ENCODE results near the gene GNG7.
"Not testable (repeated sequence)": the region's sequence is repeated elsewhere in the genome, so short reads cannot be mapped to it uniquely, and the experiment has no call there.

The GNG7 gene

DNA sequence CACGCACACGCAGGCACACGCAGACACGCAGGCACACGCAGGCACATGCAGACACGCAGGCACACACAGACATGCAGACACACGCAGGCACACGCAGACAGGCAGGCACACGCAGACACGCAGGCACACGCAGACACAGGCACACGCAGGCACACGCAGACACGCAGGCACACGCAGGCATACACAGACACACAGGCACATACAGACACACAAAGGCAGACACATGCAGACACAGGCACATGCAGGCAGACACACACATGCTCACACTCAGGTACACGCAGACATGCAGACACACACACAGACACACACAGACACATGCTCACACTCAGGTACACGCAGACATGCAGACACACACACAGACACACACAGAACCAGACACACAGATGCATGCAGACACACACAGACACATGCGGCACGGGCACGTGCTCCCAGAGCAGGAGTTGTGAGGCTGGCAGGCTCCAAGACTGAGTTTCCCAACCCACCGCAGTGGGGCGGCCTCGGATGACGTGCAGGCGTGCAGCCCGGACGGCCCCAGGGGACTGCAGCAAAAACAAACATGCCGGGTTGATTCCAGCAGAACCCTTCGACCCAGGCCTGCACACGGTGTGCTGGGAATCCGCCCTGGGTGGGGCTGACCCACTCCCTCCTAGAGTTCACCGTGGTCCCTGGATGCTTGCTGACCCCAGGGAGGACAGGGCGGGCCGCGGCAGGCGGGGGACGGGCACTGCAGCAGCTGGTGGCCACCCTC lies 126.6 kb downstream of the GNG7 start:
- H3K27me3 Mint-ChIP-seq: peaks cover 5% of the 10 kb centered on the region
- ATAC-seq (no peak), DNase-seq (no peak)
- no peak overlapping the region for H3K4me3 Mint-ChIP-seq
- peaks cover 9% of the 10 kb centered on the region for H3K4me1 Mint-ChIP-seq
- H3K36me3 Mint-ChIP-seq (ENCODE audit: low read depth): no peaks in the 10 kb centered on the region
- H3K9me3 Mint-ChIP-seq: no peaks in the 10 kb centered on the region
- H3K27ac Mint-ChIP-seq: no peak overlapping the region

DNA sequence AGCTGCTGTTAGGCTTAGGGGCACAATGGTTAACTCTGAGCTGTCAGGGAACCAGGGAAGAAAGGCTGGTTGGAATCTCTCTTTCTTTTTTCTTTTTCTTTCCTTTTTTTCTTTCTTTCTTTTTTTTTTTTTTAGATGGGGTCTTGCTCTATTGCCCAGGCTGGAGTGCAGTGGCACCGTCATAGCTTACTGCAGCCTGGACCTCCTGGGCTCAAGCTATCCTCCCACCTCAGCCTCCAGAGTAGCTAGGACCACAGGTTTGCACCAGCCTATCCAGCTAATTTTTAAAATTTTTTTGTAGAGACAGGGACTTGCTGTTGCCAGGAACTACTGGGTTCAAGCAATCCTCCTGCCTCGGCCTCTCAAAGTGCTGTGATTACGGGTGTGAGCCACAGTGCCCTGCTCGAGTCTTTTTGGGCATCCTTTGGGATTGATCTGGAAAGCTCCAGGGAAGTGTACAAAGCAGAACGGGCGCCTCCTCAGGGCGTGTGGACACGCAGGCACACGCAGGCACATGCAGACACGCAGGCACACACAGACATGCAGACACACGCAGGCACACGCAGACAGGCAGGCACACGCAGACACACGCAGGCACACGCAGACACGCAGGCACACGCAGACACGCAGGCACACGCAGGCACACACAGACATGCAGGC lies 127.4 kb downstream of the GNG7 start:
- H3K4me3 Mint-ChIP-seq: no peak overlapping the region
- no peak for ATAC-seq
- peaks cover 9% of the 10 kb centered on the region for H3K4me1 Mint-ChIP-seq

DNA sequence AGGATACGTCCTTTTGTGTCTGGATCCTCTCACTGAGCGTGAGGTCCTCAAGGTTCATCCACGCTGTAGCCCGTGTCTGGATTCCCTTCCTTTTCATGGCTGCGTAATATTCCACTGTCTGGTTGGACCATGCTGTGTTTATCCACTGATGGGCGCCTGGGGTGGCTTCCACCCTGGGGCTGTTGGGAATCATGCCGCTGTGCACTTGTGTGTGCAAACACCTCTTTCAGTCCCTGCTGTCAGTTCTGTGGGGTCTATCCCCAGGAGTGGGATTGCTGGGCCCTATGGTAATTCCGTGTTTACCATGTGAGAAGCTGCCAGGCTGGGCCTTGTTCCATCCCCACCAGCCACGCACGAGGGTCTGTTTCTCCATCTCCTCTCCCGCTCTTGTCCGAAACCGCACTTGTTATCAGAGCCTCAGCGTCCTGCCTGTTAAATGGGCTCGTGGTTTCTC lies 128.0 kb downstream of the GNG7 start:
- H3K27me3 Mint-ChIP-seq: peaks cover 7% of the 10 kb centered on the region
- no peaks in the 10 kb centered on the region for H3K36me3 Mint-ChIP-seq (ENCODE audit: low read depth)
- H3K4me1 Mint-ChIP-seq: peaks cover 8% of the 10 kb centered on the region
- ATAC-seq (no peak), DNase-seq (no peak)
- no peaks in the 10 kb centered on the region for H3K9me3 Mint-ChIP-seq
- H3K27ac Mint-ChIP-seq: no peak overlapping the region
- no peak overlapping the region for H3K4me3 Mint-ChIP-seq

More for the DNA sequence above, 127.4 kb downstream of the GNG7 start:
- no peaks in the 10 kb centered on the region for H3K36me3 Mint-ChIP-seq (ENCODE audit: low read depth)
- no peak for DNase-seq
- H3K27ac Mint-ChIP-seq: no peak overlapping the region
- no peaks in the 10 kb centered on the region for H3K9me3 Mint-ChIP-seq
- H3K27me3 Mint-ChIP-seq: peaks cover 5% of the 10 kb centered on the region

DNA sequence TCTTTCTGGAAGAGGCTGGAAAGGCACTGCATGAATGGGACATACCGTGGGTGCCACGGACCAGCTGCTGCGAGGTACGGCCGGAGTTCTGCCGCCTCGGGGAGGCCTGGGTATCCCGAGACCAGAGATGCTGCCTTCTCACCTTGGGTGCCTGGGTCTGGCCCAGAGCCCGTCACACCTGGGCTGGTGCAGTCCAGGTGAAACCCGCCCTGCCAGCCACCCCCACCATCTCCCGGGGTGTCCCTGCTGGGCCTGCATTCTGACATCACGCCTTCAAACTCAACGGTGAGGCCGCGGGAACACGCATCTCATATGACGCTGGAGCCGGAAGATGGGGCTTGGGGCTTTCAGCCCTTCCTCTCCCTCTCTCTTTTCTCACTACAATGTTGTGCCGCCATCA lies 128.6 kb downstream of the GNG7 start:
- Mint-ChIP-seq H3K27ac (no peak overlapping the region), H3K27me3 (peaks cover 7% of the 10 kb centered on the region), H3K4me1 (peaks cover 6% of the 10 kb centered on the region), H3K36me3 (ENCODE audit: low read depth) (no peaks in the 10 kb centered on the region), H3K4me3 (no peak overlapping the region), H3K9me3 (no peaks in the 10 kb centered on the region)
- ATAC-seq (no peak), DNase-seq (no peak)

DNA sequence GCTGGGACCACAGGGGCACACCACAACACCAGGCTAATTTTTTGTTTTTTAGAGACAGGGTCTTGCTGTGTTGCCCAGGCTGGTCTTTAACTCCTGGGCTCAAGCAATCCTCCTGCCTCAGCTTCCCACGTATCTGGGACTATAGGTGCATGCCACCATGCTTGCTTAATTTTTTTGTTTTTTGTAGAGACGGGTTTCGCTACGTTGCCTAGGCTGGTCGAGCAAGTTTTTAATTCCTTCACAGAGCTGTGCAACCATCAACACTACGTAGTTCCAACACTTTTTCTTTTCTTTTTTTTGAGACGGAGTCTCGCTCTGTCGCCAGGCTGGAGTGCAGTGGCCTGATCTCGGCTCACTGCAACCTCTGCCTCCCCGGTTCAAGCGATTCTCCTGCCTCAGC lies 130.3 kb downstream of the GNG7 start:
- H3K4me3 Mint-ChIP-seq; H3K27ac Mint-ChIP-seq; ATAC-seq; H3K9me3 Mint-ChIP-seq; DNase-seq; H3K36me3 Mint-ChIP-seq (ENCODE audit: low read depth); H3K27me3 Mint-ChIP-seq; H3K4me1 Mint-ChIP-seq: not testable (repeated sequence)

DNA sequence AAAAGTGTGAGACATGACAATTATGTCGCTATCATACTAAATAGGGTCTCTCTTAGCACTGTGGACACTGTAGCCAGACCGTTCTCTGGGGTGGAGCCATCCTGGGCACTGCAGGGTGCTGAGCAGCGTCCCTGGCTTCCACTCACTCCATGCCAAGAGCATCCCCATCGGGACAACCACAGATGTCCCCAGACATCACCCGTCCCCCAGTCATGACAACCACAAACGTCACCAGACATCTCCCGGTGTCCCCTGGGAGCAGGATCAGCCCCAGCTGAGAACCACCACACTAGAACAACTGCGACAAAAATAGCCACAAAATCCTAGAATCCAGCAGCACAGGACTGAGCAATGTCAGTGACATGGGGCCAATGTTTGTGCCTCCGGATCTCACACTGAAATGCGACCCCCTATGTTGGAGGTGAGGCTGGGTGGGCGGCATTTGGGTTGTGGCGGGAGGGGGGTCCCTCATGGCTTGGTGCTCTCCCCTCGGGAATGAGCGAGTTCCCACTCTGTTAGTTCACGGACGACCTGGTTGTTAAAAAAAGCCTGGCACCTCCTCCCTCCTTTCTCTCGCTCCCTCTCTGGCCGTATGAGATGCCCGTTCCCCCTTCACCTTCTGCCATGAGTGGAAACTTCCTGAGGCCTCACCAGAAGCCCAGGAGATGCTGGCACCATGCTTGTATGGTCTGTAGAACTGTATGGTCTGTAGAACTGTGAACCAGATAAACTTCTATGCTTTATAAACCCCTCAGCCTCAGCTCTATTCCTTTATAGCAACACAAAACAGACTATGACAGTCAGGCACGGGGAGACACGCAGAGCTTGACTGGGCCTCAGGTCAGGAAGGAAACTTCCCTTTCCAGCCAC lies 132.7 kb downstream of the GNG7 start:
- no peak overlapping the region for H3K27ac Mint-ChIP-seq

DNA sequence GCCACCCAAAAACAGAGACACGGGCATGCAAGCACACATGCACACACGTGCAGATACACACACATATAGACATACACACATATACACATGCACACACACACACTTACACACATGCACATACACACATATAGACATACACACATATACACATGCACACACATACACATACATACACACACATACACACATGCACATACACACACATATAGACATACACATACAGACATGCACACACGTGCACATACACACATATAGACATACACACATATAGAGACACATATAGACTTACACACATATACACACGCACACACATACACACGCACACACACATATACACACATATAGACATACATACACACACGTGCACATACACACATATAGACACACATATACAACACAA lies 134.5 kb downstream of the GNG7 start:
- Mint-ChIP-seq H3K9me3 (no peaks in the 10 kb centered on the region), H3K4me1 (peaks cover 14% of the 10 kb centered on the region), H3K4me3 (no peak overlapping the region), H3K27ac (no peak overlapping the region), H3K27me3 (peaks cover 16% of the 10 kb centered on the region), H3K36me3 (ENCODE audit: low read depth) (no peaks in the 10 kb centered on the region)
- DNase-seq (no peak), ATAC-seq (no peak)

More for the DNA sequence above, 132.7 kb downstream of the GNG7 start:
- DNase-seq: no peak
- H3K27me3 Mint-ChIP-seq: peaks cover 6% of the 10 kb centered on the region
- no peaks in the 10 kb centered on the region for H3K9me3 Mint-ChIP-seq
- no peak for ATAC-seq
- H3K4me3 Mint-ChIP-seq: no peak overlapping the region
- H3K4me1 Mint-ChIP-seq: peaks cover 10% of the 10 kb centered on the region
- no peaks in the 10 kb centered on the region for H3K36me3 Mint-ChIP-seq (ENCODE audit: low read depth)

DNA sequence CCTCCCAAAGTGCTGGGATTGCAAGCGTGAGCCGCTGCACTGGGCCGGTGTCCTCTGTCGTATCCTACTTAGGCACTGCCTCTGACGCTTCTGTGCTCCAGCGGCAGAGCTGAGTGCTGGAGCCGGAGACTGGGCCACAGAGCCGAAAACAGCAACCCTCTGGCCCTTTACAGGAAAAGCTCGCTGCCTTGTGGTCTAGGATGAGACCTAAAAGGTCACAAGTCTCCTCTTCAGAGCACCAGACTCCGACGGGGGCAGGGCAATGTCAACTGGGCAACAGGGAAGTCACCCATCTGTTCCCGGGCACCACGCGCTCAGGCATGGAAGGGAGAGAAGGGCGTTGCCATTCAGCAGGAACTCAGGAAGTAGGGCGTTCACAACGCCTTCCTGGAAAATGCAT lies 134.9 kb downstream of the GNG7 start:
- no peak overlapping the region for H3K27ac Mint-ChIP-seq

DNA sequence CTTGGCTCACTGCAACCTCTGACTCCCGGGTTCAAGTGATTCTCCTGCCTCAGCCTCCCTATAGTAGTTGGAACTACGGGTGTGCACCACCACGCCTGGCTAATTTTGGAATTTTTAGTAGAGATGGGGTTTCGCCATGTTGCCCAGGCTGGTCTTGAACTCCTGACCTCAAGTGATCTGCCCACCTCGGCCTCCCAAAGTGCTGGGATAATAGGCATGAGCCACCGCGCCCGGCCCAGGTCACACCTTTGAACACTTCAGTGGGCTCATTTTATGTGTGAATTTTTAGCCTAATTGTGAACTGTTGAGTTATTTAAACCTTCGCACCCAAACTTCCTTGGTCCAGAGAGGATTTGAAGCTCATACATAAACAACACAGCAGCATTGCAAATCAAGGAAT lies 138.9 kb downstream of the GNG7 start:
- ATAC-seq; H3K27ac Mint-ChIP-seq; H3K4me3 Mint-ChIP-seq; H3K9me3 Mint-ChIP-seq; H3K36me3 Mint-ChIP-seq (ENCODE audit: low read depth); DNase-seq: not testable (repeated sequence)
- Mint-ChIP-seq H3K4me1 (peaks cover 38% of the 10 kb centered on the region), H3K27me3 (peaks cover 14% of the 10 kb centered on the region)

More for the DNA sequence above, 134.9 kb downstream of the GNG7 start:
- no peak overlapping the region for H3K4me3 Mint-ChIP-seq
- H3K36me3 Mint-ChIP-seq (ENCODE audit: low read depth): no peaks in the 10 kb centered on the region
- peaks cover 18% of the 10 kb centered on the region for H3K4me1 Mint-ChIP-seq
- H3K27me3 Mint-ChIP-seq: peaks cover 16% of the 10 kb centered on the region
- DNase-seq: peak; percentile 30
- H3K9me3 Mint-ChIP-seq: no peaks in the 10 kb centered on the region
- peak; percentile 71 for ATAC-seq

DNA sequence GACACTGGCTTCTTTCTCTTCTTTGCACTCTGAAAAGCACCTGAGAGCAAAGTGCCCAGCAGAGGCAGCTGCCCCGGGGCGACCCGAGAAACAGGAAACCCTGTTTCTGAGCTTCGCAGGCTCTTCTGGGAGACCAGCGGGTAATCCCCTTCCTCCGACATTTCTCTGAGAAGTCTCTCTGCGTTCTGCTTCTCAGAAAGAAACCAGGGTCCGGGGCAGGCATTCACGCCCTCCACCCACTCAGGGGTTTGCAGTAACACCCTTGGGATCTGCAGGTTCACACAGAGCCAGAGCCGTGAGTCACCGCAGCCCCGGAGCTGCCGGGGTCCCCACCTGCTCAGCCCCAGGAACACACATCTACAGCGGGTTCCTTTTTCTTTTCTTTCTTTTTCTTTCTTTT lies 140.6 kb downstream of the GNG7 start:
- Mint-ChIP-seq H3K27ac (peak overlapping the region; percentile 86), H3K36me3 (ENCODE audit: low read depth) (no peaks in the 10 kb centered on the region), H3K4me1 (peaks cover 39% of the 10 kb centered on the region), H3K27me3 (peaks cover 15% of the 10 kb centered on the region), H3K9me3 (no peaks in the 10 kb centered on the region), H3K4me3 (peak overlapping the region; percentile 75)
- ATAC-seq: peak; percentile 98
- DNase-seq: peak; percentile 83

DNA sequence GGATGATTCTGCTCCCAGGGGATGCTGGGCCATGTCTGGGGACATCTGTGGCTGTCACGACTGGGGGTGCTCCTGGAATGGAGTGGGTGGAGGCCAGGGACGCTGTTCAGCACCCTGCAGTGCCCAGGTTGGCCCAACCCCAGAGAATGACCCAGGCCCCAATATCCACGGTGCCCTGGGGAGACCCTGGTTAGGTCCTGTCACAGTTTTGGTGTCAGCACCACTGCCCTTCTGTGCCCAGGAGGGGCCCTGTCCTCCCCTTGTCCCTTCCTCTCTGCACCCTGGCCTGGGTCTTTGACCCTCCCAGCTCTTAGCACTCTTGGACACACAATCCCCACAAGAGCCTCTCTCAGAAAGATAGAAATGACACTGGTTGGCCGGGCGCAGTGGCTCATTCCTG lies 141.3 kb downstream of the GNG7 start:
- no peak for DNase-seq
- H3K36me3 Mint-ChIP-seq (ENCODE audit: low read depth): no peaks in the 10 kb centered on the region
- H3K4me3 Mint-ChIP-seq: peak overlapping the region; percentile 75
- ATAC-seq: no peak
- H3K27me3 Mint-ChIP-seq: peaks cover 16% of the 10 kb centered on the region
- H3K9me3 Mint-ChIP-seq: no peaks in the 10 kb centered on the region
- H3K4me1 Mint-ChIP-seq: peaks cover 43% of the 10 kb centered on the region
- H3K27ac Mint-ChIP-seq: no peak overlapping the region

DNA sequence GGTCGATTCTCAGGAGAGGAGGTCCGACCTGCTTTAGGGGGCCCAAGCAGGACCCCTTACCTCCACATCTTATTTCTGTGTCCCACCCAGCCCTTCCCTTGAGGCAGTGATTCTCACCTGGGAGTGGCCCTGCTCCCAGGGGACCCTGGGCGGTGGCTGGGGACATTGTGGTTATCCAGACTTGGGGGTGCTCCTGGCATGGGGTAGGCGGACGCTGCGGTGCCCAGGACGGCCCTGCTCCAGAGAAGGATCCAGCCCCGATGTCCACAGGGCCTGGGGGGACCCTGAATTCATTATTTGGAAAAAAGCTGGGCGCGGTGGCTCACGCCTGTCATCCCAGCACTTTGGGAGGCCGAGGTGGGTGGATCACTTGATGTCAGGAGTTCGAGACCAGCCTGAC lies 142.1 kb downstream of the GNG7 start:
- no peak overlapping the region for H3K4me3 Mint-ChIP-seq

DNA sequence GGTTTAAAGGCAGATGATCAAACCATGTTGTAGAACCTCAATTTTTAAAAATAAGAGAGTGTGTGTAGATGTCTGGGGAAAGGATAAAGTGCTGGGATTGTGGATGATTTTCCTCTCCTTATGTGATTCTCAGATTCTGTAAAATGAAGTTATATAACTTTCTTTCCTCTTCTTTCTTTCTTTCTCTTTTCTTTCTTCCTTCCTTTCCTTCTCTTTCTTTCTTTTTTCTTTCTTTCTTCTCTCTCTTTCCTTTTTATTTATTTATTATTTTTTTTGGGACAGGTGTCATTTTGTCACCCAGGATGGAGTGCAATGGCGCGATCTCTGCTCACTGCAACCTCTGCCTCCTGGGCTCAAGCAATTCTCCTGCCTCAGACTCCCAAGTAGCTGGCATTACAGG lies 144.0 kb downstream of the GNG7 start:
- Mint-ChIP-seq H3K4me3 (no peak overlapping the region), H3K36me3 (ENCODE audit: low read depth) (no peaks in the 10 kb centered on the region), H3K27ac (no peak overlapping the region), H3K9me3 (no peaks in the 10 kb centered on the region), H3K4me1 (peaks cover 47% of the 10 kb centered on the region), H3K27me3 (peaks cover 3% of the 10 kb centered on the region)
- ATAC-seq (no peak), DNase-seq (no peak)

More for the DNA sequence above, 142.1 kb downstream of the GNG7 start:
- ATAC-seq (no peak), DNase-seq (no peak)
- no peaks in the 10 kb centered on the region for H3K9me3 Mint-ChIP-seq
- H3K27me3 Mint-ChIP-seq: peaks cover 16% of the 10 kb centered on the region
- no peak overlapping the region for H3K27ac Mint-ChIP-seq
- peaks cover 43% of the 10 kb centered on the region for H3K4me1 Mint-ChIP-seq
- no peaks in the 10 kb centered on the region for H3K36me3 Mint-ChIP-seq (ENCODE audit: low read depth)

DNA sequence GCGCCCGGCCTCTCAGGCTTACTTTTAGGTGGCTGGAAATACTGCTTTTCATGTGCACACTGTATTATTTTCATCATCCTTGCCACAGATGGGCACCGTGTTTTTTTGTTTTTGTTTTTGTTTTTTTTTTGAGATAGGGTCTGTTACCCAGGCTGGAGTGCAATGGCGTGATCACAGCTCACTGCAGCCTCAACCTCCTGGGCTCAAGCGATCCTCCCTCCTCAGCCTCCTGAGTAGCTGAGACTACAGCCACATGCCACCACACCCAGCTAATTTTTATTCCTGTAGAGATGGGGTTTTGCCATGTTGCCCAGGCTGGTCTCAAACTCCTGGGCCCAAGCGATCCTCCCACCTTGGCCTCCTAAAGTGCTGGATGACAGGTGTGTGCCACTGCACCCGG lies 144.4 kb downstream of the GNG7 start:
- not testable (repeated sequence) for H3K36me3 Mint-ChIP-seq (ENCODE audit: low read depth); H3K9me3 Mint-ChIP-seq; DNase-seq; ATAC-seq; H3K27ac Mint-ChIP-seq; H3K27me3 Mint-ChIP-seq; H3K4me3 Mint-ChIP-seq
- H3K4me1 Mint-ChIP-seq: peaks cover 44% of the 10 kb centered on the region

DNA sequence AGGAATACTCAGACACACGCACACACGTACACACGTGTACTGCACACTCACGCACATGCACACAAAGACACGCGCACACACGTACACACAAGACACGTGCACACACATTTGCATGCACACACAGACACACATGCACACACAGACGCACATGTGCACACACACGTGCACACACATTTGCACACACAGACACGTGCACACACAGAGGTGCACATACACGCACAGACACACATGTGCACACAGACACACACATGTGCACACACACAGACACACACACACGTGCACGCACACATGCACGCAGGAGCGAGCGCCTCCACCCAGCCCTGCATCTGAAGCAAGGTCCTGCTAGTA lies 145.4 kb downstream of the GNG7 start:
- H3K9me3 Mint-ChIP-seq: no peaks in the 10 kb centered on the region
- DNase-seq (no peak), ATAC-seq (no peak)
- H3K27me3 Mint-ChIP-seq: peaks cover 3% of the 10 kb centered on the region
- no peak overlapping the region for H3K27ac Mint-ChIP-seq
- no peak overlapping the region for H3K4me3 Mint-ChIP-seq
- H3K4me1 Mint-ChIP-seq: peaks cover 43% of the 10 kb centered on the region
- no peaks in the 10 kb centered on the region for H3K36me3 Mint-ChIP-seq (ENCODE audit: low read depth)
